SK-N-DZ (cell line): ENCODE measurements around the gene TGFB2.

Experiments used
- DNase-seq: peaks from one replicate; pipeline ENCODE4 v3.0.0-alpha.2; 2015; ENCODE audit warnings: low spot score

The TGFB2 gene

GRCh38 chr1:218384581-218384993 is 39.5 kb downstream of the TGFB2 start:
- no peak for DNase-seq

GRCh38 chr1:218388591-218388990 is 43.5 kb downstream of the TGFB2 start:
- DNase-seq = no peak

GRCh38 chr1:218390618-218391017 is 45.5 kb downstream of the TGFB2 start:
- DNase-seq = no peak

- no peak for DNase-seq
These were observed 47.6 kb downstream of the TGFB2 start for GRCh38 chr1:218392780-218393179.

GRCh38 chr1:218394416-218394815 is 49.3 kb downstream of the TGFB2 start:
- DNase-seq = no peak

GRCh38 chr1:218394989-218395388 is 49.9 kb downstream of the TGFB2 start:
- DNase-seq = no peak

- no peak for DNase-seq
These were observed 50.8 kb downstream of the TGFB2 start for GRCh38 chr1:218395916-218396315.

- no peak for DNase-seq
These were observed 52.7 kb downstream of the TGFB2 start for GRCh38 chr1:218397752-218398339.

GRCh38 chr1:218400624-218401023 is 55.5 kb downstream of the TGFB2 start:
- DNase-seq = no peak

- DNase-seq = no peak
These were observed 56.4 kb downstream of the TGFB2 start for GRCh38 chr1:218401441-218401997.

- DNase-seq = no peak
These were observed 57.1 kb downstream of the TGFB2 start for GRCh38 chr1:218401998-218402785.

GRCh38 chr1:218402786-218403120 is 57.6 kb downstream of the TGFB2 start:
- no peak for DNase-seq

GRCh38 chr1:218403300-218403699 is 58.2 kb downstream of the TGFB2 start:
- DNase-seq = no peak

- DNase-seq = no peak
These were observed 62.5 kb downstream of the TGFB2 start for GRCh38 chr1:218407630-218408029.

GRCh38 chr1:218408135-218408534 is 63.0 kb downstream of the TGFB2 start:
- no peak for DNase-seq

- DNase-seq = no peak
These were observed 63.8 kb downstream of the TGFB2 start for GRCh38 chr1:218408942-218409341.

- DNase-seq = no peak
These were observed 64.9 kb downstream of the TGFB2 start for GRCh38 chr1:218409946-218410510.

GRCh38 chr1:218411101-218411500 is 66.0 kb downstream of the TGFB2 start:
- DNase-seq = no peak

GRCh38 chr1:218412171-218412570 is 67.0 kb downstream of the TGFB2 start:
- no peak for DNase-seq

GRCh38 chr1:218413179-218413578 is 68.0 kb downstream of the TGFB2 start:
- DNase-seq = no peak

- no peak for DNase-seq
These were observed 69.1 kb downstream of the TGFB2 start for GRCh38 chr1:218414060-218414728.

GRCh38 chr1:218415726-218416125 is 70.6 kb downstream of the TGFB2 start:
- peak; percentile 1 for DNase-seq
